ENCODE measurements around the gene HIPK2. TPM values are rescaled to one million over a fixed set of nuclear protein-coding genes. Genes with fewer than 3 reads are reported as not detected.
"Not testable (repeated sequence)": the region's sequence is repeated elsewhere in the genome, so short reads cannot be mapped to it uniquely, and the experiment has no call there.

The HIPK2 gene
- total RNA-seq, 1 donor from 2014 or later: 89.1 TPM

GRCh38 chr7:139673762-139674161 lies 104.0 kb downstream of the HIPK2 start:
- peaks cover 29% of the 10 kb centered on the region for H3K36me3 Mint-ChIP-seq
- no peaks in the 10 kb centered on the region for H3K9me3 Mint-ChIP-seq
- no peak for TF ChIP-seq CTCF (conservative IDR thresholded peaks at IDR 0.05)
- no peak for DNase-seq (ENCODE audit: extremely low spot score, unreplicated experiment)
- H3K4me1 Mint-ChIP-seq (ENCODE audit: unreplicated experiment): peaks cover 41% of the 10 kb centered on the region
- H3K27ac Mint-ChIP-seq: no peak overlapping the region
- H3K27me3 Mint-ChIP-seq: no peaks in the 10 kb centered on the region
- no peak overlapping the region for H3K4me3 Mint-ChIP-seq

DNA sequence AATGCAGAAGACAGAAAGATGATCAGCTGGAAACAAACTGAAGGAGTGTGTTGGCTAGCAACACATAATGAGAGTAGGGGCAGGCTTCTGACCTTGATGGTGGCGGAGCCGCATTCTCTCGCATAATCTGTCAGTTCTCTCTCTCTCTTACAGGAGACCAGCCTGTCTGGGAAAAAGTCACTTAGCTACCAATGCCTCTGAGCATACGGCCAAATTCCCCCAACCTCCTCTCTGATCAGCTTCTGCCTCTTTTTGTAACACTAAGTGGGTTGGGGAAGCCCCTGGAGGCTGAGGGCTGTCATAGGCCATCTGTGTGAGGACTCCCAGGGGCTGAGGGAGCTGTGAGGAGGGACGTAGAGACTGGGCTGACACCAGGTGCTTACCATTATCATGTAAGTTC lies 104.6 kb downstream of the HIPK2 start:
- no peaks in the 10 kb centered on the region for H3K27me3 Mint-ChIP-seq
- H3K4me1 Mint-ChIP-seq (ENCODE audit: unreplicated experiment): peaks cover 42% of the 10 kb centered on the region
- H3K27ac Mint-ChIP-seq: peak overlapping the region; percentile 48
- H3K36me3 Mint-ChIP-seq: peaks cover 26% of the 10 kb centered on the region
- H3K9me3 Mint-ChIP-seq: no peaks in the 10 kb centered on the region
- TF ChIP-seq CTCF (conservative IDR thresholded peaks at IDR 0.05): no peak
- DNase-seq (ENCODE audit: extremely low spot score, unreplicated experiment): no peak
- H3K4me3 Mint-ChIP-seq: no peak overlapping the region

GRCh38 chr7:139671967-139672366 lies 105.8 kb downstream of the HIPK2 start:
- H3K36me3 Mint-ChIP-seq: peaks cover 21% of the 10 kb centered on the region
- no peak overlapping the region for H3K4me3 Mint-ChIP-seq
- TF ChIP-seq CTCF (conservative IDR thresholded peaks at IDR 0.05): no peak
- H3K4me1 Mint-ChIP-seq (ENCODE audit: unreplicated experiment): peaks cover 42% of the 10 kb centered on the region
- no peaks in the 10 kb centered on the region for H3K9me3 Mint-ChIP-seq
- no peaks in the 10 kb centered on the region for H3K27me3 Mint-ChIP-seq
- no peak overlapping the region for H3K27ac Mint-ChIP-seq
- DNase-seq (ENCODE audit: extremely low spot score, unreplicated experiment): no peak

GRCh38 chr7:139670662-139671061 lies 107.1 kb downstream of the HIPK2 start:
- not testable (repeated sequence) for H3K4me3 Mint-ChIP-seq; H3K9me3 Mint-ChIP-seq; H3K27me3 Mint-ChIP-seq; DNase-seq (ENCODE audit: extremely low spot score, unreplicated experiment); H3K27ac Mint-ChIP-seq
- peaks cover 36% of the 10 kb centered on the region for H3K4me1 Mint-ChIP-seq (ENCODE audit: unreplicated experiment)
- peaks cover 13% of the 10 kb centered on the region for H3K36me3 Mint-ChIP-seq

- TF ChIP-seq CTCF (conservative IDR thresholded peaks at IDR 0.05): no peak
- peak overlapping the region; percentile 21 for H3K27ac Mint-ChIP-seq
Observed at GRCh38 chr7:139669106-139670061, 108.4 kb downstream of the HIPK2 start.

DNA sequence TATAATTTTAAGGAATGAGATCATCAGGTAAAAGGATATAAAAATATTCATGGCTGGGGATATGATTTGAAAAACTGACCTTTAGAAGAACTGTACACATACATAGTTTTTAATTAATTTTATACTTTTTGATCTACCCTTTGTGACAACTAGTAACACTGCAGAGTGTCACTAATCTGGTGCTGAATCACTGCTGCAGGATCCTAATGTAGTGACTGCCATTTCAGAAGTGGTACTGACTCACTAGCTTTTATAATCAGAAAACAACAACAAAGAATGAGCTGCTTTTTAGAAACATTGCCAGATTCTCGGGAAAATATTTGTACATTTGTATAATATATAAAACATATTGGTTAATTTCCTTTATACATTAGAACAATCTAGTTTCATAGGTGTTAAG lies 110.4 kb downstream of the HIPK2 start:
- H3K36me3 Mint-ChIP-seq: peaks cover 22% of the 10 kb centered on the region
- DNase-seq (ENCODE audit: extremely low spot score, unreplicated experiment): no peak
- H3K4me3 Mint-ChIP-seq: no peak overlapping the region
- no peaks in the 10 kb centered on the region for H3K27me3 Mint-ChIP-seq
- no peak for TF ChIP-seq CTCF (conservative IDR thresholded peaks at IDR 0.05)
- peaks cover 30% of the 10 kb centered on the region for H3K4me1 Mint-ChIP-seq (ENCODE audit: unreplicated experiment)
- peaks cover 4% of the 10 kb centered on the region for H3K9me3 Mint-ChIP-seq
- no peak overlapping the region for H3K27ac Mint-ChIP-seq

More at GRCh38 chr7:139669106-139670061, 108.4 kb downstream of the HIPK2 start:
- Mint-ChIP-seq H3K4me1 (ENCODE audit: unreplicated experiment) (peaks cover 34% of the 10 kb centered on the region), H3K27me3 (no peaks in the 10 kb centered on the region), H3K9me3 (peaks cover 4% of the 10 kb centered on the region), H3K36me3 (peaks cover 21% of the 10 kb centered on the region), H3K4me3 (no peak overlapping the region)
- no peak for DNase-seq (ENCODE audit: extremely low spot score, unreplicated experiment)
